ACC112 (cell line): ENCODE data around the gene PSAPL1.

ENCODE experiments used
- H2AFZ ChIP-seq: fragments of 200-600 bp; sonication (generic); one replicate; pipeline ENCODE4 v1.6.0; 2017; ENCODE audit warnings: antibody characterized with exemption, low read length; ENCODE audit not compliant: unreplicated experiment
- H3K27ac ChIP-seq: fragments of 200-600 bp; sonication (generic); 2 replicates; pipeline ENCODE4 v1.5.1; 2014; ENCODE audit warnings: low read depth, mild to moderate bottlenecking, antibody characterized with exemption, low read length, moderate library complexity
- H3K27me3 ChIP-seq: fragments of 200-600 bp; sonication (generic); 2 replicates; pipeline ENCODE4 v1.6.1; 2014; ENCODE audit warnings: mild to moderate bottlenecking, antibody characterized with exemption, low read length, moderate library complexity, mixed read lengths; ENCODE audit not compliant: insufficient read depth
- H3K36me3 ChIP-seq: fragments of 200-600 bp; sonication (generic); 2 replicates; pipeline ENCODE4 v1.6.1; 2016; ENCODE audit warnings: mild to moderate bottlenecking, antibody characterized with exemption, low read length, moderate library complexity, mixed read lengths; ENCODE audit not compliant: insufficient read depth
- H3K4me1 ChIP-seq: fragments of 200-600 bp; sonication (generic); one replicate; pipeline ENCODE4 v1.6.1; 2016; ENCODE audit warnings: low read length, mixed read lengths; ENCODE audit not compliant: insufficient read depth, unreplicated experiment, control insufficient read depth
- H3K4me3 ChIP-seq: fragments of 200-600 bp; sonication (generic); 2 replicates; pipeline ENCODE4 v1.5.1; 2014; ENCODE audit warnings: mild to moderate bottlenecking, low read depth, low read length
- H3K79me2 ChIP-seq: fragments of 200-600 bp; sonication (generic); one replicate; pipeline ENCODE4 v1.6.0; 2016; ENCODE audit warnings: low read length; ENCODE audit not compliant: control insufficient read depth, unreplicated experiment, insufficient read depth

PSAPL1 gene

GRCh38 chr4:7389101-7389701, 45.5 kb downstream of the PSAPL1 start:
- H2AFZ ChIP-seq = no peak overlapping the region
- H3K79me2 ChIP-seq = no peaks in the 10 kb centered on the region
- H3K27ac ChIP-seq = no peak overlapping the region
- peaks cover 27% of the 10 kb centered on the region for H3K27me3 ChIP-seq
- no peak overlapping the region for H3K4me3 ChIP-seq
- no peaks in the 10 kb centered on the region for H3K4me1 ChIP-seq
- no peaks in the 10 kb centered on the region for H3K36me3 ChIP-seq

- H3K4me3 ChIP-seq = no peak overlapping the region
- H3K27me3 ChIP-seq = peaks cover 21% of the 10 kb centered on the region; the same call in 1 of the 2 replicates
- no peaks in the 10 kb centered on the region for H3K36me3 ChIP-seq
- H3K27ac ChIP-seq = no peak overlapping the region
- no peaks in the 10 kb centered on the region for H3K79me2 ChIP-seq
- no peak overlapping the region for H2AFZ ChIP-seq
- H3K4me1 ChIP-seq = no peaks in the 10 kb centered on the region
These were observed 46.1 kb downstream of the PSAPL1 start for GRCh38 chr4:7388627-7389026.

- no peak overlapping the region for H3K4me3 ChIP-seq
- peaks cover 14% of the 10 kb centered on the region; the same call in 1 of the 2 replicates for H3K27me3 ChIP-seq
- H3K27ac ChIP-seq = no peak overlapping the region
- no peaks in the 10 kb centered on the region for H3K36me3 ChIP-seq
- H2AFZ ChIP-seq = no peak overlapping the region
- no peaks in the 10 kb centered on the region for H3K79me2 ChIP-seq
- no peaks in the 10 kb centered on the region for H3K4me1 ChIP-seq
These were observed 46.8 kb downstream of the PSAPL1 start for GRCh38 chr4:7387925-7388324.

GRCh38 chr4:7384929-7385890, 49.5 kb downstream of the PSAPL1 start:
- Histone ChIP-seq H2AFZ (no peak overlapping the region), H3K27me3 (no peaks in the 10 kb centered on the region), H3K4me1 (no peaks in the 10 kb centered on the region), H3K4me3 (no peak overlapping the region), H3K27ac (no peak overlapping the region), H3K36me3 (no peaks in the 10 kb centered on the region), H3K79me2 (no peaks in the 10 kb centered on the region)

GRCh38 chr4:7384003-7384928, 50.5 kb downstream of the PSAPL1 start:
- no peak overlapping the region for H2AFZ ChIP-seq
- no peaks in the 10 kb centered on the region for H3K36me3 ChIP-seq
- no peak overlapping the region for H3K27ac ChIP-seq
- H3K4me3 ChIP-seq = no peak overlapping the region
- no peaks in the 10 kb centered on the region for H3K27me3 ChIP-seq
- H3K4me1 ChIP-seq = no peaks in the 10 kb centered on the region
- H3K79me2 ChIP-seq = no peaks in the 10 kb centered on the region

- 0 out of 2 replicates have a peak, but pooled peaks cover 7% of the 10 kb centered on the region for H3K27me3 ChIP-seq
- H3K27ac ChIP-seq = no peak overlapping the region
- no peaks in the 10 kb centered on the region for H3K36me3 ChIP-seq
- no peaks in the 10 kb centered on the region for H3K79me2 ChIP-seq
- no peak overlapping the region for H3K4me3 ChIP-seq
- H2AFZ ChIP-seq = no peak overlapping the region
- H3K4me1 ChIP-seq = no peaks in the 10 kb centered on the region
These were observed 51.5 kb downstream of the PSAPL1 start for GRCh38 chr4:7383266-7383665.

- H3K79me2 ChIP-seq = no peaks in the 10 kb centered on the region
These were observed 52.1 kb downstream of the PSAPL1 start for GRCh38 chr4:7382634-7383014.

GRCh38 chr4:7381890-7382633, 52.7 kb downstream of the PSAPL1 start:
- no peak overlapping the region for H3K4me3 ChIP-seq
- peaks cover 18% of the 10 kb centered on the region; the same call in 1 of the 2 replicates for H3K27me3 ChIP-seq
- no peaks in the 10 kb centered on the region for H3K4me1 ChIP-seq
- H2AFZ ChIP-seq = no peak overlapping the region
- no peaks in the 10 kb centered on the region for H3K36me3 ChIP-seq
- no peak overlapping the region for H3K27ac ChIP-seq
- H3K79me2 ChIP-seq = no peaks in the 10 kb centered on the region

More at GRCh38 chr4:7382634-7383014, 52.1 kb downstream of the PSAPL1 start:
- no peaks in the 10 kb centered on the region for H3K4me1 ChIP-seq
- H3K27ac ChIP-seq = no peak overlapping the region
- H2AFZ ChIP-seq = no peak overlapping the region
- no peak overlapping the region for H3K4me3 ChIP-seq
- peaks cover 12% of the 10 kb centered on the region; the same call in 1 of the 2 replicates for H3K27me3 ChIP-seq
- no peaks in the 10 kb centered on the region for H3K36me3 ChIP-seq

GRCh38 chr4:7381221-7381889, 53.4 kb downstream of the PSAPL1 start:
- H2AFZ ChIP-seq = no peak overlapping the region
- no peaks in the 10 kb centered on the region for H3K79me2 ChIP-seq
- no peak overlapping the region for H3K27ac ChIP-seq
- peaks cover 18% of the 10 kb centered on the region; the same call in 1 of the 2 replicates for H3K27me3 ChIP-seq
- no peaks in the 10 kb centered on the region for H3K4me1 ChIP-seq
- no peak overlapping the region for H3K4me3 ChIP-seq
- H3K36me3 ChIP-seq = no peaks in the 10 kb centered on the region
